Astrocyte of the cerebellum (primary cell): Measurements from ENCODE around the gene ATP2C2.
"Not testable (repeated sequence)": the region's sequence is repeated elsewhere in the genome, so short reads cannot be mapped to it uniquely, and the experiment has no call there.

Source experiments
- DNase-seq: peaks from one replicate; pipeline ENCODE4 v3.0.0-alpha.2; 2011; ENCODE audit warnings: low read depth
- H3K4me3 ChIP-seq: 2 replicates; pipeline ENCODE4 v1.5.1; 2011; ENCODE audit warnings: mild to moderate bottlenecking, low read depth, low read length, moderate library complexity
- in situ Hi-C: cut with HindIII; loops from 2 replicates; pipeline ENCODE4 v1.10.0; 2017; ENCODE audit warnings: low sequenced_read_pairs
- TF ChIP-seq, protein P1 (sequence below): IDR thresholded peaks from 2 replicates; pipeline ENCODE4 v1.5.1; 2012; ENCODE audit warnings: low read length, low read depth, moderate library complexity, mild to moderate bottlenecking; ENCODE audit errors: missing control alignments

The ATP2C2 gene

DNA sequence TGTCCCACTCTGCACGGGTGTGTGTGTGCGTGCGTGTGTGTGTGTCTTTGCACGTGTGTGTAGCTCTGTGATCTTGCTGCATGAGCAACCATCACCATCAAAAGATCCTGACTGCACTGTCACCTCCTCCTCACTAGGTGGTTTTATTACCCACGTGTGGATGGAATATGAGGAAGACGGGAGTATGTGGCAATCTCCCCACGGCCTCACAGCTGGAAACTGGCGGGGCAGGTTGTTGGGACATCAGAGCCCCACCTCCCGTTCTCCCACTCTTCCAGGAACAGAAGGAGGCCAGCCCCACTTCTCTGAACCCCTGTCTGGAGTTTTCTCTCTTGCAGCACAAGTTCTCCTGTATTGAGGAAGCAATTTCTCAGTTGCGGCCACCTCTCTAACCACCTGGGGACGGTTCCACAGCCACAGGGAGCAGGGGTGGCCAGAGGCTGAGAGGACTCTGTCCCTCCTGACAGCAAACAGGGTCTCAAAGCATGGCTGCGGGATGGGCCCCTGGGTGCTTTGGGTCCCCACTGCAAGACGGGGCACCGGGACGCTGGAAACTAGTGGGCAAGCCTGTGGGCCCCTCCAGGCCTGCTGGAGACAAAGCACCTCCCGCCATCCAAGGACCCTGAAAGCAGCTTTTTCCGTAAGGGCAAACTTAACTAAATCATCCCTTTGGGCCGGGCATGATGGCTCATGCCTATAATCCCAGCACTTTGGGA is 27.9 kb upstream of the ATP2C2 start:
- in situ Hi-C loops, result no loop called here
- TF ChIP-seq, protein P1, sequence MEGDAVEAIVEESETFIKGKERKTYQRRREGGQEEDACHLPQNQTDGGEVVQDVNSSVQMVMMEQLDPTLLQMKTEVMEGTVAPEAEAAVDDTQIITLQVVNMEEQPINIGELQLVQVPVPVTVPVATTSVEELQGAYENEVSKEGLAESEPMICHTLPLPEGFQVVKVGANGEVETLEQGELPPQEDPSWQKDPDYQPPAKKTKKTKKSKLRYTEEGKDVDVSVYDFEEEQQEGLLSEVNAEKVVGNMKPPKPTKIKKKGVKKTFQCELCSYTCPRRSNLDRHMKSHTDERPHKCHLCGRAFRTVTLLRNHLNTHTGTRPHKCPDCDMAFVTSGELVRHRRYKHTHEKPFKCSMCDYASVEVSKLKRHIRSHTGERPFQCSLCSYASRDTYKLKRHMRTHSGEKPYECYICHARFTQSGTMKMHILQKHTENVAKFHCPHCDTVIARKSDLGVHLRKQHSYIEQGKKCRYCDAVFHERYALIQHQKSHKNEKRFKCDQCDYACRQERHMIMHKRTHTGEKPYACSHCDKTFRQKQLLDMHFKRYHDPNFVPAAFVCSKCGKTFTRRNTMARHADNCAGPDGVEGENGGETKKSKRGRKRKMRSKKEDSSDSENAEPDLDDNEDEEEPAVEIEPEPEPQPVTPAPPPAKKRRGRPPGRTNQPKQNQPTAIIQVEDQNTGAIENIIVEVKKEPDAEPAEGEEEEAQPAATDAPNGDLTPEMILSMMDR, result no peak
- no peak overlapping the region for H3K4me3 ChIP-seq
- DNase-seq, result no peak

DNA sequence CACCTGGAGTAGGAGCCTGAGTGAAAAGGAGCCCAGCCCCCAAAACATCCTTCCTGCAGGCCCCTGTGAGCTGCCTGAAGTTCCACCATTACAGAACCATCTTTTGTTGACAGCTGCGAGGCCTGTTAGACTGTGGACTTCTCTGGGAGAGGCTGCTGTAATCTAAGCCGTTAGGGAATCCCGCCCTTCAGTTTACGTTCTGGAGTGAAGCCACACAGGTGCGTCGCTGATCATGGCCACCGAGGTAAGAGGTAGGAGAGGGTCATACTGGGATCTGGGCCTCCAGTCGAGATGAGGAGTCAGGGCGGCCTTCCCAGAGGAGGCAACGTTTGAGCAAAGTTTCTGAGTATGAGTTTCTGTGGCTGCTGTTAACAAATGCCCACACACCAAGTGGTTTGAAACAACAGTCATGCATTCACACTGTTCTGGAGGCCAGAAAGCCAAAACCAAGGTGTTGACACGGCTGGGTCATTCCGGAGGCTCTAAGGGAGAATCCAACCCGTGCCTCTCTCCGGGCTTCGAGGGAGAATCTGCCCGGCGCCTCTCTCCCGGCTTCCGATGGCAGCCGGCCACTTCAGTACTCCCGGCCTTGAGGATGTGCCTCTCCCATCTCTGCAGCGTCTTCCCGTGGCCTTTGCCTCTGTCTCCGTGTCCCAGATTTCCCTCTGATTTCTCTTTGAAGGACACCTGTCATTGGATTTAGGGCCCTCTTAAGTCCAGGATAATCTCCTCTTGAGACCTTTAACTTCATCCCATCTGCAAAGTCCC is 26.6 kb upstream of the ATP2C2 start:
- in situ Hi-C loops, result no loop called here

DNA sequence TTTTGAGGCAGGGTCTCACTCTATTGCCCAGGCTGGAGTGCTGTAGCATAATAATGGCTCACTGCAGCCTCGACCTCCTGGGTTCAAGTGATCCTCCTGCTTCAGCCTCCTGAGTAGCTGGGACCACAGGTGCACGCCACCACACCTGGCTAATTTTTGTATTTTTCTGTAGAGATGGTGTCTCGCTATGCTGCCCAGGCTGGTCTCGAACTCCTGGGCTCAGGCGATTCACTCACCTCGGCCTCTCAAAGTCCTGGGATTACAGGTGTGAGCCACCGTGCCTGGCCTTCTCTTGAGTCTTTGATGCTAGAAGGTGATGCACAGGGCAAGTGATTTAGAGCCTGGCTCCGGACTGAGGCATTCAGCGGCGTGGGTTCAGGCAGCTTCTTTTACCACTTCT is 24.5 kb upstream of the ATP2C2 start:
- DNase-seq, in situ Hi-C loops, H3K4me3 ChIP-seq: not testable (repeated sequence)

More for the DNA sequence above, 26.6 kb upstream of the ATP2C2 start:
- H3K4me3 ChIP-seq, result no peak overlapping the region
- DNase-seq, result no peak
- TF ChIP-seq, protein P1, result no peak

DNA sequence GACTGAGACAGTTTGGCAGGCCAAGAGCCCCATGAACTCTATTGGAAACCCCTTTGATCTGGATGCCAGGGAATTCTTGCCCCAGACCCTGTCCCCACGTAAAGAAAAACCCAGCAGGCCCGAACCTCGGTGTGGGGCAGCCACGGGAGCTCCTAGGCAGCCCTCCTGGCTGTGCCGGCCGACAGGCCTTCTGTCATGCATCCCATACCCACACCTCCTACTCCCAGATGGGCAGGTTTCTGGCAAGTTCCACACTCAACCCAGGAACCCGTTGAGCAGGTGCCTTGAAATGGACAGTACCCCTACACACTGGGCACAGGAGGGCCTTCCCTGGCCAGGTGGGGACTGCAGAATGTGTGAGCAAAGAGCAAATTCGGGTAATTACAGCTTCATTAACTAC is 23.6 kb upstream of the ATP2C2 start:
- in situ Hi-C loops, result no loop called here
- TF ChIP-seq, protein P1, result no peak
- H3K4me3 ChIP-seq, result no peak overlapping the region
- no peak for DNase-seq

DNA sequence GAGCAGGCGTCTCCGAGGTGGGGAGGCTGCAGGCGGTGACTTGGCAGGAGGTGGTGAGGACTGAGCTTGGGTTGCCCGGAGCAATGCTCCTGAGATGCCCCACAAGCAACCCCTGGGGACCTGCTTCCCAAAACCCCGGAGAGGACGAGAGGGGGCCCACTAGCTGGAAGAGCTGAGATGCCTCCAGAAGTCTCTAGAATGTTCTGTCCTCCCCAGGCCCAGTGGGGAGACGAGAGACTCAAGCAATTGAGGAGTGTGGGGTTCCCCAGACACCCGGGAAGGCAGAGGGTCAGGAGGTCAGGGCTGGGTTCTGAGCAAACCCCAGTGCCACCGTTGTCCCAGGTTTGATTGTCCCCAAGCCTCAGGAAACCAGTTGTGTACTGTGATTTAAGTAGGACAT is 21.2 kb upstream of the ATP2C2 start:
- in situ Hi-C loops, result no loop called here
- TF ChIP-seq, protein P1, result no peak
- DNase-seq, result no peak
- H3K4me3 ChIP-seq, result no peak overlapping the region

DNA sequence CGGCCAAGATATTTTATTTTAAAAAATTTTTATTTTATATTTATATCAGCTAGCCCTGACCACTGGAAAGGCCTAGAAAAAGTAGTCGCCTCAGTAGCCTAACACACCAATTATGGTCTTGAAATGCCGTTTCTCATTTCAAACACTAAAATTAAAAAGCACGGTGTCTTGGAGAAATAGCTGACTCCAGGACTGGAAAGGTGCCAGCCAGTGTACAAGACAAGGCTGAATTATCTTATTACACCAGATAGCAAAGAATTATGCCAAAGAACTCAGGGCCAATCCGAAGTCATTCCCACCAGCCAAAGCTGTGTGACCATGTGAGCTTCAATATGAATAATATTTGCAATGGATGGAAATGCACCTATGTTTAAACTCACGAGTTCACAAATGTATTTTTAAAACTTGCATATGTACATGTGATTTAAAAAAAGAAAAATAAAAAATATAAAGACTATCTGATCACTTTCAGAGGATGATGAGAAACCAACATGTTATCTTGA is 19.9 kb upstream of the ATP2C2 start:
- in situ Hi-C loops, result no loop called here
- TF ChIP-seq, protein P1, result no peak
- H3K4me3 ChIP-seq, result no peak overlapping the region
- DNase-seq, result no peak
